Measurements from ENCODE around the gene SLC25A22.

Gene SLC25A22

GRCh38 chr11:825366-826226 is 27.5 kb upstream of the SLC25A22 start:
- no peak for TF ChIP-seq CTCF (IDR thresholded peaks at IDR 0.05; ENCODE audit: low read depth, low read length, missing control alignments)
- DNase-seq (ENCODE audit: low read depth) = no peak
- H3K4me3 ChIP-seq (ENCODE audit: low read depth, low read length) = no peak overlapping the region

GRCh38 chr11:824942-825341 is 26.9 kb upstream of the SLC25A22 start:
- TF ChIP-seq CTCF (IDR thresholded peaks at IDR 0.05; ENCODE audit: low read depth, low read length, missing control alignments) = no peak
- no peak for DNase-seq (ENCODE audit: low read depth)
- H3K4me3 ChIP-seq (ENCODE audit: low read depth, low read length) = no peak overlapping the region

GRCh38 chr11:824292-824880 is 26.3 kb upstream of the SLC25A22 start:
- H3K4me3 ChIP-seq (ENCODE audit: low read depth, low read length) = no peak overlapping the region
- no peak for DNase-seq (ENCODE audit: low read depth)
- no peak for TF ChIP-seq CTCF (IDR thresholded peaks at IDR 0.05; ENCODE audit: low read depth, low read length, missing control alignments)

GRCh38 chr11:823441-824291 is 25.6 kb upstream of the SLC25A22 start:
- TF ChIP-seq CTCF (IDR thresholded peaks at IDR 0.05; ENCODE audit: low read depth, low read length, missing control alignments) = no peak
- no peak for DNase-seq (ENCODE audit: low read depth)
- no peak overlapping the region for H3K4me3 ChIP-seq (ENCODE audit: low read depth, low read length)

- TF ChIP-seq CTCF (IDR thresholded peaks at IDR 0.05; ENCODE audit: low read depth, low read length, missing control alignments) = no peak
- H3K4me3 ChIP-seq (ENCODE audit: low read depth, low read length) = no peak overlapping the region
- no peak for DNase-seq (ENCODE audit: low read depth)
Measured at GRCh38 chr11:821512-822371, 23.7 kb upstream of the SLC25A22 start.

Data from GM12864 (cell line).